GM19193 (cell line): ENCODE results near the gene SOBP.

ENCODE experiments used
- POLR2A ChIP-seq: IDR thresholded peaks from 4 replicates; pipeline ENCODE4 v1.6.1; 2011; ENCODE audit not compliant: insufficient read depth, insufficient read length; ENCODE audit errors: extremely low read depth

The SOBP gene

GRCh38 chr6:107626645-107627044 is 136.7 kb downstream of the SOBP start:
- TF ChIP-seq POLR2A: no peak

GRCh38 chr6:107627969-107628368 is 138.1 kb downstream of the SOBP start:
- TF ChIP-seq POLR2A: no peak

DNA sequence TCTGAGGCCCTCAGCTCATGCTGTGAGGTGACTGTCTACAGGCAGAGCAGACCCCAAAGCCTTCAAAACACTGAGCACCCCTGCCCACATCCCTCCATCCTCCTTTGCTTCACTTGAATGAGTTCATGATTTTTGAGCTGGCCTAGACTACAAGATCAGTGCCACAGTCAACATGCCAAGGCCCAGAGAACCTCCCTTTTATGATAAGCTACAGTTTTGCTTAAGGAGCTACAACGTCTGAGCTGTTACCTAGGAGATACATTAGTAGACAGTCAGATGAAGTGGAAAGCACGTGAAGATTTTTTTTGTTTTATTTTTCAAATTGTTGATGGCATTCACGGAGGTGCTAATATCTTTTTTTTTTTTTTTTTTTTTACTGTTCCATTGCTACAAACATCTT is 139.0 kb downstream of the SOBP start:
- TF ChIP-seq POLR2A: no peak

DNA sequence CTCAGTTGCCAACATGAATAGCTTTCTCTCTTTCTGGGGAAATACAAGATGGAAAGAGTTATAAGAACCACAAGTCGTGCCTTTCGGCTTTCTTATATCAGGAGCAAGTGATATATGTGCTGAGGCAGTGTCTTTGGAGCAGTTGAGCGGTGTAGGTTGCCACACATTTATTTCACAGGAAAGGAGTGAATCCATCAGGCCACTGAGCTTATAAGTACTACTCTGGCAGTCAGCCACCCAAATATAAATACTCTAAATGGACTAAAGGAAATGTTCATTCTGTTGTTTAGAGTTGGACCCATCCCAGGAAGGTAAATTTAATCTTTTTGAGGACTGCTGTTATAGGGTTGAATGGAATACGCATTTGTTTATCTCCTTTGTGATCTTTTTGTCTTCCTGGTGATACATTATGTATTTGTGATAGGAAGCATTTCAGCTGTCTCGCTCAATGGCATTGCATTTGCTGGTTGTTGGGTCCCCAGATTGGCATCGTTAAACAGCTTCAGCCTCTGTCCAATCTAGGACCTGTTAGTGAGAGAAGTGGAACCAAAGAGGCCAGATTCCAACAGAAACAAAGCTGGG is 139.7 kb downstream of the SOBP start:
- TF ChIP-seq POLR2A: no peak

DNA sequence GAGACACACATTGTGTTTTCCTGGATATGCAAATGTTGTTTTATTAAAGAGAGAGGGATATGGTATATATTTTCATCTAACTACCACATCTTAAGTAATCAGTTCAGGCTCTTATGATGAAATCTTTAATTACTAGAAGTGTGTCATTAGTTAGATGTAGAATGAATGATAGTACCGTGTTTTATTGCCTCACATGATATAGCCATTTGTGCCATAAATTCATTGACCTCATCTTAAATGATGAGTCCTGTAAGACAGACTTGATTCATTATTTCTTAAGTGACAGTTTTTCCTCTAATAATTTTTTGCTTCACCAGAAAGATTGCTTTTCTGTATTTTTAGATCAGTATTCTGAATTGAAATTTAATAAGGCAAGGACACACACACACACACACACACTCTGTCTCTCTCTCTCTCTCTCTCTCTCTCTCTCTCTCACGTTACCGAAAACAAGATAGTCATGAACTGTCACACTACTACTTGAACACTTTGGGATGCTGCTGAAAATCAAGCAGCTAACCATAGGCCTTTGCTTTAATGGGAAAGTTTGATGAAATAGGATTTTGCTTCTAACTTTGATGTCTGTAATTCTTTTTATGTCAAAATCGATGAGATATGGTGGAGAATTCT is 140.5 kb downstream of the SOBP start:
- TF ChIP-seq POLR2A: no peak

DNA sequence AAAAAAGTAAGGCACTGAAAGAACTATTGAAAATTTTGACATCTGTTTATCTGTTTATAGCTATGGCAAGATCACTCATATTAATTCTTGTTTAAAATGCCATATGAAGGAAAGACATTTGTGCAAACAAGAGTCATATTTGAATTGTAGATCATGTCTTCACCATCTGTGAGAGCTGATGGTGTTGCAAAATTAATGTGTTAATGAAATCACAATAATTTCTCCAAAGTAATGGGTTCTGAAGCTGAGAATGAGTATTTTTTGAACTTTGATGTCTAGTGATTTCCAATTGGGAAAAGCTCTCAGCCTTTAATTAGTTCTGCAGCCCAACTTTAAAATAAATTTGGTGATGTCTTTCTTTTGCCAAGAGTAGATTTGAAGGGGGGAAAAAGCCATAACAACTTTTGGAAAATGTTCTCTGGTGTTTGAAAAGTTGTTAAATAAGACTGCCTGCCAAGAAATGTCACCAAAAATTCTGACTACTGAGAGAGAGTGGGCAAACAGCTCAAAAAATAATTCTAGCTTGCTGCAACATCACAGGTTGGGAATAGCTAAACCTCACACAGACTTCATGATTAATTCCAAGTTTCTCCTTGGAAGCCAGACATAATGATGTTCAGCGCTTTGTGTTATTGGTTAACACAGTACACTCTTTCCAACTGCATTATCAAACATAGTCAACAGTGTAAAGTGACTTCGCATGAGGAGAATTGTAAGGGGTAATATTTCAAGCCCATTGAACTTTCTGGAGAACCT is 142.6 kb downstream of the SOBP start:
- TF ChIP-seq POLR2A: no peak

DNA sequence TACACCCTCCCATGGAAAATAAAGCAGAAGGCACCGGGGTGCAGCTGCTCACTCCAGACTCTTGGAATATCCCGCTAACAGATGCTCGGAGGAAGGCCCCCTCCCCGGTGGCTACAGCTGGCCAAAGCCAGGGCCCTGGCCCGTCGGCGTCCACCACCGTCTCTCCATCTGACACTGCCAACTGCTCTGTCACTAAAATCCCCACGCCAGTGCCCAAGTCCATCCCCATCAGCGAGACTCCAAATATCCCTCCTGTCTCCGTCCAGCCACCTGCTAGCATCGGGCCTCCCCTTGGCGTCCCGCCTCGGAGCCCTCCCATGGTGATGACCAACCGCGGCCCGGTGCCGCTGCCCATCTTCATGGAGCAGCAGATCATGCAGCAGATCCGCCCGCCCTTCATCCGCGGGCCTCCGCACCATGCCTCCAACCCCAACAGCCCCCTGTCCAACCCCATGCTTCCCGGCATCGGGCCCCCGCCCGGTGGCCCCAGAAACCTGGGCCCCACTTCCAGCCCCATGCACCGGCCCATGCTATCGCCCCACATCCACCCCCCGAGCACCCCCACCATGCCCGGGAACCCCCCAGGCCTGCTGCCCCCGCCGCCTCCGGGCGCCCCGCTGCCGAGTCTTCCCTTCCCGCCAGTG is 143.9 kb downstream of the SOBP start:
- TF ChIP-seq POLR2A: no peak

DNA sequence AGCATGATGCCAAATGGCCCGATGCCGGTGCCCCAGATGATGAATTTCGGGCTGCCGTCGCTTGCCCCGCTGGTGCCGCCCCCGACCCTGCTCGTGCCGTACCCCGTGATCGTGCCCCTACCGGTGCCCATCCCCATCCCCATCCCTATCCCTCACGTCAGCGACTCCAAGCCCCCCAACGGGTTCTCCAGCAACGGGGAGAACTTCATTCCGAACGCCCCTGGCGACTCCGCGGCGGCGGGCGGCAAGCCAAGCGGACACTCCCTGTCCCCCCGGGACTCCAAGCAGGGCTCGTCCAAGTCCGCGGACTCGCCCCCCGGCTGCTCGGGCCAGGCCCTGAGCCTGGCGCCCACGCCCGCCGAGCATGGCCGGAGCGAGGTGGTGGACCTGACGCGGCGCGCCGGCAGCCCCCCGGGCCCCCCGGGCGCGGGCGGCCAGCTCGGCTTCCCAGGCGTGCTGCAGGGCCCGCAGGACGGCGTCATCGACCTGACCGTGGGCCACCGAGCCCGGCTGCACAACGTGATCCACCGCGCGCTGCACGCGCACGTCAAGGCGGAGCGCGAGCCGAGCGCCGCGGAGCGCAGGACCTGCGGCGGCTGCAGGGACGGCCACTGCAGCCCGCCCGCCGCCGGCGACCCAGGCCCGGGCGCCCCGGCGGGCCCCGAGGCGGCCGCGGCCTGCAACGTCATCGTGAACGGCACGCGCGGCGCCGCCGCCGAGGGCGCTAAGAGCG is 144.6 kb downstream of the SOBP start:
- TF ChIP-seq POLR2A: no peak

DNA sequence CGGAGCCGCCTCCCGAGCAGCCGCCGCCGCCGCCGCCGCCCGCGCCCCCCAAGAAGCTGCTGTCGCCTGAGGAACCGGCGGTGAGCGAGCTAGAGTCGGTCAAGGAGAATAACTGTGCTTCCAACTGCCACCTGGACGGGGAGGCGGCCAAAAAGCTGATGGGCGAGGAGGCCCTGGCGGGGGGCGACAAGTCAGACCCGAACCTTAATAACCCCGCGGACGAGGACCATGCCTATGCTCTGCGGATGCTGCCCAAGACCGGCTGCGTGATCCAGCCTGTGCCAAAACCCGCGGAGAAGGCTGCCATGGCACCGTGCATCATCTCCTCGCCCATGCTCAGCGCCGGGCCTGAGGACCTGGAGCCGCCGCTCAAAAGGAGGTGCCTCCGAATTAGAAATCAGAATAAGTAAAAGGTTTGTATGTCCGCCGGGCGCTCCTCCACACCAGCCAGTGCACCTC is 145.2 kb downstream of the SOBP start:
- no peak for TF ChIP-seq POLR2A

DNA sequence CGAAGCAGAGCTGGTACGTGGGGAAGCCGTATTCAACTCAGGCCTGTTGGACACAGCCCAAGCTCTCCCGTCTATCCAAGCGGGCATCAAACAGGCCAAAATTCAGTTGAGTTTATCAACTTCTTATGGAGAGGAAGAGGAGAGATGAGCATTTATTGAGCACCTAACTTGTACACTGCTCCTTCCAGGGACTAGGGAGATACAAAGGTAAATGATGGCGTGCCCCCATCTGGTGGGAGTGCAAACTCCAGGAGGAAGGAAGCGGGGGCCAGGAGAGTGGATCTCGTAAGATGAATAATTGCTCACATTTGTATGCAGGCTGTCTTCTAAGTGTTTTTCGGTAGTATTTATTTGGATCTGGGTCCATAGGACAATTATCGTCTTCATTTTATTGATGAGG is 146.6 kb downstream of the SOBP start:
- no peak for TF ChIP-seq POLR2A

- TF ChIP-seq POLR2A: no peak
These were observed 147.7 kb downstream of the SOBP start for GRCh38 chr6:107637316-107638315.

- no peak for TF ChIP-seq POLR2A
These were observed 148.6 kb downstream of the SOBP start for GRCh38 chr6:107638493-107638892.

GRCh38 chr6:107639511-107639910 is 149.6 kb downstream of the SOBP start:
- TF ChIP-seq POLR2A: no peak

DNA sequence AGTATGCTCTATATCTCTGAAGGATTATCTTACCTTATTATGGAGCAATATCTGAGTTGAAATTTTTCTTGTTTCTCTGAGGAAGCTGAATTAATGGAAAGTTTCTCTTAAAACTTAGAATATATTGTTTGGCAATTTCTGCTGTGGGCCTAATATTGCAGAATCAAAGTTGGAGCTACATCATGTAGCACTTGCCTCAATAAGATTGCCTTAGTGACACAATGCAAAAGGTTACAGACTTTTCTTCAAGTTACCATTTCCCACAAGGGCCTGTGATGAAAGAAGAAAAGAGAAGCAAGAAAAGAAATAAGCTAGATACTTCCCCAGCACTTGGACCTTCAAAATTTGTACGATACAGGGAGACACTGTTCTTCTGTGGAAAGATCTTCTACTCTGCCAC is 151.2 kb downstream of the SOBP start:
- no peak for TF ChIP-seq POLR2A
